HG02938 (cell line): ENCODE data around the gene GLB1L2.
"Not testable (repeated sequence)": the region's sequence is repeated elsewhere in the genome, so short reads cannot be mapped to it uniquely, and the experiment has no call there.

Experiments used
- ATAC-seq: cut with Tn5 transposase; IDR thresholded peaks from one replicate; pipeline ENCODE4 v1.9.1; 2021; ENCODE audit warnings: mild to moderate bottlenecking, moderate library complexity; ENCODE audit not compliant: unreplicated experiment

The GLB1L2 gene, protein sequence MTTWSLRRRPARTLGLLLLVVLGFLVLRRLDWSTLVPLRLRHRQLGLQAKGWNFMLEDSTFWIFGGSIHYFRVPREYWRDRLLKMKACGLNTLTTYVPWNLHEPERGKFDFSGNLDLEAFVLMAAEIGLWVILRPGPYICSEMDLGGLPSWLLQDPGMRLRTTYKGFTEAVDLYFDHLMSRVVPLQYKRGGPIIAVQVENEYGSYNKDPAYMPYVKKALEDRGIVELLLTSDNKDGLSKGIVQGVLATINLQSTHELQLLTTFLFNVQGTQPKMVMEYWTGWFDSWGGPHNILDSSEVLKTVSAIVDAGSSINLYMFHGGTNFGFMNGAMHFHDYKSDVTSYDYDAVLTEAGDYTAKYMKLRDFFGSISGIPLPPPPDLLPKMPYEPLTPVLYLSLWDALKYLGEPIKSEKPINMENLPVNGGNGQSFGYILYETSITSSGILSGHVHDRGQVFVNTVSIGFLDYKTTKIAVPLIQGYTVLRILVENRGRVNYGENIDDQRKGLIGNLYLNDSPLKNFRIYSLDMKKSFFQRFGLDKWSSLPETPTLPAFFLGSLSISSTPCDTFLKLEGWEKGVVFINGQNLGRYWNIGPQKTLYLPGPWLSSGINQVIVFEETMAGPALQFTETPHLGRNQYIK

DNA sequence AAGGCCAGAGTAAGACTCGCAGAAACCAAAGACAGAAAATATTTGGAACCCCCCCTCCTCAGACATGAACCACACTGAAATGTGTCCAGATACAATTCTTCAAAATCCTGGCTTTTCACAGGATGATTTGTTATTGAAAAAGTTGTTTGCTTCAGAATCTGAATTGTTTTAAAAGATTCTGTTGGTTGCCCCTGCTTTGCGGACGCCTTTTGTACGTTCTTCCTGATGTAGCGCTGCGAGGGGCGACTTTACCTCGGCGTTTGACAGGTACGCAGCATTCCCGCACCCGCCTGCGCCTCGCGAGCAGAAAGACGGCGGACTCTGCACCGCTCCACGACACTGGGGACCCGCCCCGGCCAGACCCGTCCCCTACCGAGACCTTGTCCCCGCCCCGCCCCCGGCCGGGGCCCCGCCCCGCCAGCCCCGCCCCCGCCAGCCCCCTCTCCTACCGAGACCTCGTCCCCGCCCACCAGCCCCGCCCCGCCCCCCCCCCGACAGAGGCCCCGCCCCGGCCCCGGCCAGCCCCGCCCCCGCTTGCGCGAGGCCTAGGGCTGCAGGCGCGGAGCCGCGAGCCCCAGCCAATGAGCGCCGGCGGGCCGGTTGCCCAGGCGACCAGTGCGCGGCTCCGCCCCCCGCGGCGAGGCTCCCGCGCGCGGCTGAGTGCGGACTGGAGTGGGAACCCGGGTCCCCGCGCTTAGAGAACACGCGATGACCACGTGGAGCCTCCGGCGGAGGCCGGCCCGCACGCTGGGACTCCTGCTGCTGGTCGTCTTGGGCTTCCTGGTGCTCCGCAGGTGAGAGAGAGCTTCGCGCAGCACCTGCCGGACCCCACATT, at the start of gene GLB1L2:
TSS of gene GLB1L2 (plus strand) at position 635 of the 835 bp plus-strand sequence. CDS start at position 709, 74 bp downstream.
- ATAC-seq = peak; percentile 64

DNA sequence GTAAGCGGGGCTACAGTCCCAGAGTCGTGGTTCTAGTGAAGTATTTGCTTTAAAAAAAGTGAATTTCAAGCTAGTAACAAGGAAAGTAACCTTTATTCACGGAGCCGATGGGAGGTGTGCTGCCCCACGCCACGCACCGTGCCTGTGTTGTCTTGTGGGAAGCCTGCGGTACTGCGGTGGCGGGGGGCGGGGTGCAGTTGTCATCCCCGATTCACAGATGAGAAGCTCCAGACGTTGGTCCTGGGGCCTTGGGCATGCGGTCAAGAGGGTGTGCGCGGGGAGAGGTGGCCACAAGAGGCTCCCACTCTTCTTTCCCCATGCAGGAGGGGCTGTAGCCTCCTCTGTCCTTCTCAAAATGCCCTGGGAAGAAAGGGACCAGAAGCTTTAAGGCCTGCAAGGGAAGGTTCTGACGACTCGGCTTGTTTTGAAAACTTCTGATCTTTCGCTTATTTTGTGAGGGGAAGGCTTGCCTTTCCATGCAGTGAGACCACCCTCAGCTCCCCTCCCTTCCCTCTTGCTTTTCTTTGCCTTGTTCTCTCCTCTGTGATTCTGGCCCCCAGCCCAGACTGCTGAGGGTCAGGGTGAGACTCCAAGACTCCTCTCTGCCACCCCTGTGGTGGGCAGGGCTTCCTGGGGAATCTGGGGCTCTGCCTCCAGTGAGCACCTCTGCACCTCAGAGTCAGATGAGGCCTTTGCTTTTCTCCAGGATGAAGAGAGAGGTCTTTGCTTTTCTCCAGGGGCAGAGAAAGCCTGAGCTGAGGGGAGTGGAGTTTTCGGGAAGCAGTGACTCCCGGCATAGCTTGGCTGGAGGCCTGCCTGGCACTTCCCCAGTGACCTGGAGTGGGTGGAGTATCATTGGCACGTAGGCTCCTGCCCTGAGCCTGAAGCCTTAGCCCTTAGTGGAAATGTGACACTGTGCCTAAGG, 49.4 kb upstream of the GLB1L2 start:
- ATAC-seq = no peak

DNA sequence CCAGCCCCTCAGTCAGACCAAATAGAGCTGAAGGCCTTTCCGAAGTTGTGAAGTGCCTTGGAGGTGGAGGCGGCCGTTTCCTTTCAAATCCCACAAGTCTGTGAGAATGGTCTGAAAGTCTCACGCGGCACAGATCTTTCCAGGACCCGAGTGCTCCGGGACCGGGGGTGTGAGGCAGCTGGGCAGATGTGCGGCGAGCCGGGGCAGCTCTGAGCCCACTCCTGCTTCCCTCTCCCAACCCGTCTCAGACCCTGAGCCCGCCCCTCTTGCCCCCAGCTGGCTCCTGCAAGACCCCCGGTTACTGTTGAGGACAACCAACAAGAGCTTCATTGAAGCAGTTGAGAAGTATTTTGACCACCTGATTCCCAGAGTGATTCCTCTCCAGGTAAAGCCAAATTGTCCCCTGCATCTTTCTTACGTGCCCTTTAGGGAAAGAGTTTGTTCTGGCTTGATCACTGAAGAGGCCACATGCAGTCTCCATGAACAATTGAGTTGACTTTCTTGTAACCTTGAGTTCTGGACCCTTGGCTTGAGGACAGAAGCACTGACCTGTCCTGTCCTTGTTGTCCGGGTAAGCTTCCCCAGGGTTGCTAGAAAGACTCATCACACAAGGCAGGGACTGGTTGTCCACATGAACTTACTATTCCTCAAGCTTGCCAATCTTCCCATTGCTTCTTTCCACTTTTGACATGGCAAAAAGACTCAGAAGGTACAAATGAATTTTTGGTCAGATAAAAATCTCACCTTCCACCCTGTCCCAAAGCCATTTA, 48.1 kb upstream of the GLB1L2 start:
- no peak for ATAC-seq

DNA sequence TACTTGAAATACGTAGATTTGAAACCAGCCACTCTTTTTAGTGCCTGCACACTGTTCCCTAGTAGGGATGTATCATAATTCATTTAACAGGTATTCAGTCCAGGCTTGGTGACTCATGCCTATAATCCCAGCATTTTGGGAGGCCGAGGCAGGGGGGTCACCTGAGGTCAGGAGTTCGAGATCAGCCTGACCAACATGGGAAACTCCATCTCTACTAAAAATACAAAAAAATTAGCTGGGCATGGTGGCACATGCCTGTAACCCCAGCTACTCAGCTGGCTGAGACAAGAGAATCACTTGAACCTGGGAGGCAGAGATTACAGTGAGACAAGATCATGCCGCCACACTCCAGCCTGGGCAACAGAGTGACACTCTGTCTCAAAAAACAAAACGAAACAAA, 47.4 kb upstream of the GLB1L2 start:
- ATAC-seq = not testable (repeated sequence)

DNA sequence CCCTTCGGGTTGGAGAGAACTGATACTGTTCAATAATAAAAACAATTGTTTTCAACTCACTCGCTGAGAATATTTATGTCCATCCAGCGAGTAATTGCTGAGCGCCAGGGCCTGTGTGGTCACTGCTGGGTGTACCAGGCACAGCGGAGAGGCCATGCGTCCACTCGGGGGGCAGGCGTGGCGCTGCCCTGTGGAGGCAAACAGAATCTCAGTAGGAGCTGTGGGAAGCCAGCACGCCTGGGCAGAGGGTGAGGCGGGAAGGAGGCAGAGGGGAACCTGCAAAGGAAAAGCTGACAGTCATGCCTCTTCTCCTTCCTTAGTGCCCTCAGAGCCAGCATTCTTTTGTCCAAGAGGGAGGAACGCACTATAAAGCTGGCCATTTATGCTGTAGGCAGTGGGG, 44.2 kb upstream of the GLB1L2 start:
- no peak for ATAC-seq

DNA sequence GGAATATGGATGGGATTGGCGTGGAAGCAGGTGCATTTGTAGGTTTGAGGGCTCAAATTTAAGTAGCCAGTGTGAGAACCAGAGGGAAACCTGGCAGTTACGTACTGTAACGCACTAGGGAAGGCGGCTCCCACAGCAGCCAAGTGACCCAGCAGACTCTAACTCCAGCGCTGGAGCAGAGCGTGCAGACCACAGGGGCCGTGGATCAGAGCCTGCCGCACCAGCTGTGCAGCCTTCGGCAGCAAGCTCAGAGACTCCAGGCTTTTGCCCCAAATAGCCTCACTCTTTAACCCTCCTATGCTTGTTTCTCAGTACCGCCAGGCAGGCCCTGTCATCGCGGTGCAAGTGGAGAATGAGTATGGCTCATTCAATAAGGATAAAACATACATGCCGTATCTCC, 43.3 kb upstream of the GLB1L2 start:
- ATAC-seq = no peak

DNA sequence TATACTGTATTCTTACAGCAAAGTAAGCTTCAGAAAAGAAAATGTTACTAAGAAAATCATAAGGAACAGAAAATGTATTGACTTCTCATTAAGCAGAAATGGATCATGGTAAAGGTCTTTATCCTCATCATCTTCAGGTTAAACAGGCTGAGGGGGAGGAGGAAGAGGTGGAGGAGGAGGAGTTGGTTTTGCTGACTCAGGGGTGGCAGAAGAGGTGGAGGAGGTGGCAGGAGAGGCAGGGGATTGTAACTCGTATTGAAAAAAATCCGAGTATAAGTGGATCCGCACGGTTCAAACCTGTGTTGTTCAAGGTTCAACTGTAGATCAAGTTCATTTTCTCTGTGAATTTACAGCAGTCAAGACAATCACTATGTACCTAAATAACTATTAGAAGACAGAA, 42.6 kb upstream of the GLB1L2 start:
- no peak for ATAC-seq

DNA sequence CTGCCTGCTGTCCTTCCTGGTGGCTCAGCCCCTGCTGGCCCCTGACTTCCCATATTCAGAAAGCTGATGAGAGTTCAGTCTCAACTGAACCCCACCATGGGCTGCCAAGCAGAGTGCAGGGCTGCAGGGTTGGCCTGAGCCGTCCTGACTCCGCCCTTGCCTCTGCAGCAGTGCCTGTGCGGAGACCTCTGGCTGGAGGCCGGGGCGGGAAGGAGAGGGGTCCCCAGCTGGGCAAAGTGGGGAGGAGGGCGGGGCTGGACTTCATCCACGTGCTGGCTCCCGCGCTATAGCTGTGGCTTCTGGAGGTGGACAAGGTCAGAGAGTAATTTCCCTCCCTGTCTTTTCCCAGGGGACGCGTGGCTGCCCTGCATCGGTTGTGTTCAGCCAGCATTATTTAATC, 42.0 kb upstream of the GLB1L2 start:
- no peak for ATAC-seq

DNA sequence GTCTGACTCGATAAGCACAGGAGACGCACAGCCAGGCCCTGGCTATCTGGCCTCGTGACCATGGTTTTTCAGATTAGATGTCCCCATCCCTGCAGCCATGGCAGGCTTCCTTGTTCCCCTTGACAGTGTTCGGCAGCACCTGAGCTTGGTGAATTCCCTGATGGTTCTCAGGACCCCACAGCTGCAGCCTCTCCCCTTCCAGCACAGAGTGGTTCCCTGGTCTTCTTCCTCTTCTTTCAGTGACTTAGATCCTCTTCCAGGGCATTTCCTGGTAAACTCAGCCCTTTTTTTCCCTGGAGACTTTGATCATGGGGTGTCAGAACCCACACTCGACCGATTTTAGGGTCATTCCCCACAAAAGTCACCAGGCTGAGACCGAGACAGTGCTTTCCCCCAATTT, 41.1 kb upstream of the GLB1L2 start:
- ATAC-seq = no peak

DNA sequence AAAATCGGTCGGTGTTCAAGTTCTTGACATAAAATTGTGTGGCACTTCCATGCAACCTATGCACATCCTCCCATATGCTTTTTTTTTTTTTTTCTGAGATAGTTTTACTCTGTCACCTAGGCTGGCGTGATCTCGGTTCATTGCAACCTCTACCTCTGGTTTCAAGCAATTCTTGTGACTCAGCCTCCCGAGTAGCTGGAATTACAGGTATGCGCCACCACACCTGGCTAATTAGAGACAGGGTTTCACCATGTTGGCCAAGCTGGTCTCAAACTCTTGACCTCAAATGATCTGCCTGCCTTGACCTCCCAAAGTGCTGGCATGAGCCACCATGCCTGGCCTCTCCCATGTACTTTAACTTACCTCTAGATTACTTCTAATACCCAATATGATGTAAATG, 40.6 kb upstream of the GLB1L2 start:
- no peak for ATAC-seq

DNA sequence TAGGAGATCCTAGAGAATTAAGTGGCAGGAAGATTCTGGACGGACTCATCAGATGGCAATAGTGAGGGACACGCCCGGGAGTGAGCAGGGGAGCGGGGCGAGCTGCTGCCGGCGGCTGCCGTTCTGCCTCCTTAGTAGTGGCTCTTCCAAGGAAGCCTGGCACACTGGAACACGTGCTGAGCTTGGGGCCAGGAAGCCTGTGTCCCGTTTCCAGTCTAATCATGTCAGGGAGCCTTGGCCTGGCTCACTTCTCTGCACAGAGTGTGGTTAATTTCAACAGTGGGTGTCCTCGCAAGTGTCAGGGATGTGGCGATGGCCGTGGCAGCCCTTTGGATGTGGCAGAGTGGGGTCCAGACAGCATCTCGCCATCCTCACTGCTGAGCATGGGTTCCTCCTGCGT, 39.1 kb upstream of the GLB1L2 start:
- no peak for ATAC-seq

DNA sequence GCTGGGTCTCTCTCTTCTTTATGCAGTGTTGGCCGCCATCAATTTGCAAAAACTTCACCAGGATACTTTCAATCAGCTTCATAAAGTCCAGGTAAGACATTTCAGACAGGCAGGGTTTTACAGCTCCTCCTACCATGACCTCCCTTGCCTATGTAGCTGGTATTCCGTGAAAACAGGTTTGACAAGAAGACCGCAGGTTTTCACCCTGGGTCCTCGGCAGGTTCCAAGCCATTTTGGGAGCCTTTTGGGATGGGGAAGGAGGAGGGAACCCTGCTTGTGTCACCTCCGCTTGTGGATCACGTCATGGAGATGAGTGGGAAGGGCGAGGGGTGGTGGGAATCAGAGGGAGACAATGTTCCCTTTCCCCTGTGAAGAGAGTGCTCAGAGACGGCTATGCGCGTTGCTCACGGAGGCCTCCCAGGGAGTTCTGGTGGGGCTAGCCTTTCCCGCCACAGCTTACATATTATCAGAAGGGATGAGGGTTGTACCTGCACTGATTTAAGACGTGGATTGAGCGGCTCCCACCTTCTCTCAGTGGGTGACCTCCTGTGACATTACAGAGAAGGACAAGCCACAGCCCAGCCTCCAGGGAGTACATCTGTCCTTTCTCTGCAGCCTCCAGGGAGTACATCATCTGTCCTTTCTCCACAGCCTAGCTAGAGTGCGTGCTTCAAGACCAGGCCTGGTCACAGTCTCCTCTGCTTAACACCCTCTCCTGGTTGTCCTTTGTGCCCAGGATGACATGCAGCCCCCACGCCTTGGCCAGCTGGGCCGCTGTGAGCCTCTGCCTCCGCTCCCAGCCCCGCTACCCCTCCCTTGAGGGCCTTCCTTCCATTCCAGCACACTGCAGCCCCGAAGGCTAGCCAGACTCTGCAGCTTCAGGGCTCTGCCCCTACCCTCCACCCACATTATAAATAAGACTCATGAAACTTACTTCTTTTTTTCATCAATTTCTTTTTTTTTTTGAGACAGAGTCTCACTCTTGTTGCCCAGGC, 38.4 kb upstream of the GLB1L2 start:
- no peak for ATAC-seq

DNA sequence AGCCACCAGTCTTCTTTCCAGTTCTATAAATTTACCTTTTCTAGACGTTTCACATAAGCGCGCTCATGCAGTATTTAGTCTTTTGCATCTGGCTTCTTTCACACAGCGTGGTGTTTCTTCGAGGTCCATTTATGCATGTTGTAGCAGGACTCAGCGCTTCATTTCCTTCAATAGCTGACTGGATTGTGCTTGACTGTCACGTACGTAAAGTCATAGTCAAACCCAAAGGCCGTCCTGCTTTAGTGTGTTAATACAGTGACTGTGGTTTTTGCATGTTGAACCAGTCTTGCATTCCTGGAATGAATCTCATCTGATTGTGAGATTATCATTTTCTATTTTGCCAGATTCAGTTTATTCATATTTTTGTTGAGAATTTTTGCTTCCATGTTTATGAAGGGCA, 37.1 kb upstream of the GLB1L2 start:
- ATAC-seq = no peak

DNA sequence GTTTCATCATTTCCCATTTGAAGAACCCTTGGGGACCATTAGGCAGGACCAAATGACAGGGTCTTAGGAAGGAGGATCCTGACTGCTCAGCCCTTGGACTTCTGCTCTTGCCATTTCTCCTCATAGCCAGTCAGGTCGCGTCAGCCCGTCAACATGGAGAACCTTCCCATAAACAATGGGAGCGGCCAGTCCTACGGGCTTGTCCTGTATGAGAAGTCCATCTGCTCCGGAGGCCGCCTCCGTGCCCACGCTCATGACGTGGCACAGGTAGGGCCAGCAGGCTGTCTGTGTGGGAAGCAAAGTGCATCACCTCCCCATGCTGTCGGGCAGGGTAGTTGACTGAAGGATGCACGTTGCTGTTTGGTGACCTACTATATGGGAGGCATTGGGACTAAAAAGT, 19.6 kb upstream of the GLB1L2 start:
- ATAC-seq = no peak

DNA sequence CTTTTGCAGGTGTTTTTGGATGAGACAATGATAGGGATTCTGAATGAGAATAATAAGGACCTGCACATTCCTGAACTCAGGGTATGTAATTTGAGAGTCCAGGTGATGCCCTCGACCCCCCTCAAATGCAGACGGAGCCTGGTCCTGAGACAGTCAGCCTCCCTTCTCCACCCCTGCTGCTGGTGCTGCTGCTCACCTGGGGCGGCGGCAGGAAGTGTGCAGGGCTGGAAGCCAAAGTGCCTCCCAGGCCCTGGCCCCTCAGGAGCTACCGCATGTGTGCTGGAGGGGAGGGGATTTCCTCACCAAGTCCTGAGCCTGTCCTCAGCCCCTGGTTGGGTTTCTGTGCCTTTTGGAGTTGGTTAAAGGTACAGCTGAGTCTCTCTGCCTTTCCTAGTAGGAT, 19.0 kb upstream of the GLB1L2 start:
- no peak for ATAC-seq

DNA sequence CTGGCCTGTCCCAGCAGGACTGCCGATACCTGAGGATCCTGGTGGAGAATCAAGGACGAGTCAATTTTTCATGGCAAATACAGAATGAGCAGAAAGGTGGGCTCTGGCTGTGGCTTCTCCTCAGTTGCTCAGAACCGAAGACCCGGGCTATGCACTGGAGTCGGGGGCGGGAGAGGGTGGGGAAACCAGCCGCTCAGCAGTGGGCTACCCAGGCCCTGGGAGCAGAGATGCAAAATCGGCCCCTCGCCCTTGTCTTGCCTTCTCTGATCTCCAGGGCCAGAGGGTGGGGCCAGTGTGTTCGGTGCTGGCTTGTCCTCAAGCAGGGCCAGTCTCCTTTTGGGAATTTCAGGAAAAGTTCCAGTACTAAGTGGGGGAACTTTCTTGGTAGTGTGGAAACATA, 18.4 kb upstream of the GLB1L2 start:
- ATAC-seq = no peak

DNA sequence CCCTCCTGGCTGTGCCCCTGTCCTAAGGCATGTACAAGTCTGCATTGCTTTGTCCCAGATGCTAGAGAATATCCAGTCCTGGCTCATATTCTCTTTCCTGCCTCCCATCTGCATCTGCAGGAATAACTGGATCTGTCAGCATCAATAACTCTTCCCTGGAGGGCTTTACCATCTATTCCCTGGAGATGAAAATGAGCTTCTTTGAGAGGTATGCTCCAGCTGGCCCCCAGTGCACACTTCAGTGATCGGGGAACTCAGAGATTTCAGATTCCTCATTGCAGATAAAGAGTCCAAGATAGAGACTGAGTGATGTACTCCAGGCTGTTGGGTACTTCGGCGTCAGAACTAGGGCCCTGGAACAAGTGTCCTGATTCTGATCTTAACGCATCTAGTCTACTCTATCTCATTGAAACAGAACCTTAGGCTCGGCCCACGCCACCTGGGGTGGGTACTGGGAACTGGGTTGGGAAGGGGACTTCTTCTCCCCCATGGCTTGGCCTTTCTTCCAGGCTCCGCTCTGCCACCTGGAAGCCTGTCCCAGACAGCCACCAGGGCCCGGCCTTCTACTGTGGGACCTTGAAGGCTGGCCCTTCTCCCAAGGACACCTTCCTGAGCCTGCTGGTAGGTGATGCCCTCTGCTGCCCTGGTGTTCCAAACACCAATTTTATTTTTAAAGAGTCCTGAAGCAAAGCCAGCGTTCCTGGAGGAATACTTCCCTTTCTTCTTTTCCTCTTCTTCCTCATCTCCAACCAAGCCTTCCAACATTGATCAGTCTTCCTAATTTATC, 17.8 kb upstream of the GLB1L2 start:
- ATAC-seq = no peak

DNA sequence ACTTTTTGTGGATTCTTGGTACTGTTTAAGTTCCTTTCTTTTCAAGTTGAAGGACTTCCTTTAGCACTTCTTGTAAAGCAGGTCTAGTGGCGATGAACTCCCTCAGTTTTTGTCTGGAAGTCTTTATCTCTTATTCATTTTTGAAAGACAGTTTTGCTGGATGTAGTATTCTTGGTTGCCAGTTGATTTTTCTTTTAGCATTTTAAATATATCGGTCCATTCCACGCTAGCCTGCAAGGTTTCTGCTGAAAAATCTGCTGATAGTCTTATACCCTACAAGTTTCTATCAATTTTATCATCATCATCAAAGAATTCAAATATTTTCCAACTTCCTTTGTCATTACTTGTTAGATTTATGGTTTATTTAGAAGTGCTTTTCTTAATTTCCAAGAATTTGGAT, 14.7 kb upstream of the GLB1L2 start:
- no peak for ATAC-seq
